RWPE2 (cell line): ENCODE data around the gene NIT2.

Experiments used
- ATAC-seq: fragments of 200-7000 bp; cut with Tn5 transposase; 3 replicates; pipeline ENCODE4 v1.9.1; 2021; ENCODE audit warnings: low read depth
- DNase-seq: peaks from one replicate; pipeline ENCODE4 v3.0.0-alpha.2; 2020; ENCODE audit warnings: low spot score
- H3K27ac ChIP-seq: fragments of 450-650 bp; 2 replicates; pipeline ENCODE4 v1.5.1; 2017; ENCODE audit warnings: mild to moderate bottlenecking; ENCODE audit not compliant: poor library complexity, severe bottlenecking
- H3K27me3 ChIP-seq: fragments of 250-450 bp; sonication (Bioruptor Pico); 2 replicates; pipeline ENCODE4 v1.5.1; 2021; ENCODE audit warnings: mild to moderate bottlenecking, moderate library complexity; ENCODE audit not compliant: insufficient read depth, poor library complexity, severe bottlenecking
- H3K36me3 ChIP-seq: fragments of 250-450 bp; sonication (Bioruptor Pico); 2 replicates; pipeline ENCODE4 v1.5.1; 2020; ENCODE audit warnings: low read depth, mild to moderate bottlenecking, moderate library complexity
- H3K4me1 ChIP-seq: fragments of 250-450 bp; sonication (Bioruptor Pico); 2 replicates; pipeline ENCODE4 v1.5.1; 2021; ENCODE audit warnings: mild to moderate bottlenecking, moderate library complexity; ENCODE audit not compliant: insufficient read depth, poor library complexity, severe bottlenecking
- H3K4me3 ChIP-seq: fragments of 250-450 bp; sonication (Bioruptor Pico); 2 replicates; pipeline ENCODE4 v1.5.1; 2021; ENCODE audit warnings: mild to moderate bottlenecking, moderate library complexity; ENCODE audit not compliant: severe bottlenecking
- H3K9me3 ChIP-seq: fragments of 250-450 bp; sonication (Bioruptor Pico); 2 replicates; pipeline ENCODE4 v1.5.1; 2021; ENCODE audit warnings: mild to moderate bottlenecking, moderate library complexity; ENCODE audit not compliant: severe bottlenecking
- TF ChIP-seq, protein P1 (sequence below): fragments of 450-650 bp; IDR thresholded peaks from one replicate; pipeline ENCODE4 v1.5.1; 2017; ENCODE audit warnings: mild to moderate bottlenecking, moderate library complexity; ENCODE audit not compliant: poor library complexity, severe bottlenecking

Gene NIT2

DNA sequence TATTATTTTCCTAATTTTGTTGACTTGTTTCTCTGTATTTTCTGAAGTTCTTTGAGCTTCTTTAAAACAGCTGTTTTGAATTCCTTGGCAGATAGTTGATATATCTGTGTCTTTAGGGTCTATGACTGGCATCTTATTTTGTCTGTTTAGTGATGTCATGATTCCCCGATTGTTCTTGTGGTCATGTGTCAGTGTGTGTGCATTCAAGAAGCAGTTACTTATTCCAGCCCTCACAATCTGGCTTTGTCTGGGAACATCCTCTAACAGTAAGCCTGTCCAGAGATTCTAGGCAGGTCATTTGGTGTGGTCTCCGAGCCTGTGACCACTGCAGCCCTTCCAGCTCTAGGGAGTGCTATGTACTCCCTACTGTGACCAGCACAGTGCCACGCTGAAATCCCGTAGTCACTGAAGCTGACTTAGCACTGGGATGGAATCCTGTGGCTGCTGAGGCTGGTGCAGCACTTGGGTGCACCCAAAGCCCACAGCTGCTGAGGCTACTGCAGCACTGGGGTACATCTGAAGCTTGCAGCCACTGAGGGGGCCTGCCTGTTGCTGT is 73.5 kb downstream of the NIT2 start:
- no peak overlapping the region for H3K27ac ChIP-seq
- TF ChIP-seq, protein P1, sequence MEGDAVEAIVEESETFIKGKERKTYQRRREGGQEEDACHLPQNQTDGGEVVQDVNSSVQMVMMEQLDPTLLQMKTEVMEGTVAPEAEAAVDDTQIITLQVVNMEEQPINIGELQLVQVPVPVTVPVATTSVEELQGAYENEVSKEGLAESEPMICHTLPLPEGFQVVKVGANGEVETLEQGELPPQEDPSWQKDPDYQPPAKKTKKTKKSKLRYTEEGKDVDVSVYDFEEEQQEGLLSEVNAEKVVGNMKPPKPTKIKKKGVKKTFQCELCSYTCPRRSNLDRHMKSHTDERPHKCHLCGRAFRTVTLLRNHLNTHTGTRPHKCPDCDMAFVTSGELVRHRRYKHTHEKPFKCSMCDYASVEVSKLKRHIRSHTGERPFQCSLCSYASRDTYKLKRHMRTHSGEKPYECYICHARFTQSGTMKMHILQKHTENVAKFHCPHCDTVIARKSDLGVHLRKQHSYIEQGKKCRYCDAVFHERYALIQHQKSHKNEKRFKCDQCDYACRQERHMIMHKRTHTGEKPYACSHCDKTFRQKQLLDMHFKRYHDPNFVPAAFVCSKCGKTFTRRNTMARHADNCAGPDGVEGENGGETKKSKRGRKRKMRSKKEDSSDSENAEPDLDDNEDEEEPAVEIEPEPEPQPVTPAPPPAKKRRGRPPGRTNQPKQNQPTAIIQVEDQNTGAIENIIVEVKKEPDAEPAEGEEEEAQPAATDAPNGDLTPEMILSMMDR, result no peak
- no peak overlapping the region for H3K4me3 ChIP-seq
- ATAC-seq, result no peak
- H3K27me3 ChIP-seq, result no peaks in the 10 kb centered on the region
- peaks cover 2% of the 10 kb centered on the region for H3K4me1 ChIP-seq
- DNase-seq, result no peak
- peaks cover 7% of the 10 kb centered on the region for H3K36me3 ChIP-seq
- H3K9me3 ChIP-seq, result no peaks in the 10 kb centered on the region
